Measurements from ENCODE around the gene OTOP3.

The OTOP3 gene

GRCh38 chr17:74935585-74936469 lies at the start of gene OTOP3:
TSS of gene OTOP3 (plus strand) at chr17:74935898. CDS start at chr17:74935922, 24 bp downstream.
- TF ChIP-seq CTCF (conservative IDR thresholded peaks at IDR 0.05) (no peak), ZFX (IDR thresholded peaks at IDR 0.05) (no peak)
- H3K27ac ChIP-seq, result no peak within 1 kb of the TSS

DNA sequence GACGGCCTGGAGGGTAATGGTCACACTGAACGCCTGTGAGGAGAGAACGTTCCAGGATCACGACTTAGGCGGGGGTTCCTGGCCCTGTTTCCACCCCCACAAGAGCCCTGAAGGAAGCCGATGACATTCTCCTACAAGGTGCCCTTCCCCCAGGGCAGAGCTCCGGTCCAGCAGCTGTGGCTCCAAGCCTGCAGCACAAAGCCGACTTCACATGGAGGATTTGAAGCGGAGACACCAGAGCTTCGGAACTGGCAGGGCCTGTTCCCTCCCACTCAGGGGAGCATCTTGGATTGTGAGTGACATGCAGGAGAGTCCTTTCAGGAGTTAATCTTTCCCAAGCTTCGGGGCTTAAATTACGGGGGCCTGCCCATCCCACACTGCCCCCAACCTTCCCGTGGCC lies 47.2 kb upstream of the OTOP3 start:
- H3K27ac ChIP-seq, result no peak overlapping the region
- TF ChIP-seq ZFX (IDR thresholded peaks at IDR 0.05) (no peak), CTCF (conservative IDR thresholded peaks at IDR 0.05) (no peak)

- no peak overlapping the region for H3K27ac ChIP-seq
- TF ChIP-seq CTCF (conservative IDR thresholded peaks at IDR 0.05) (no peak), ZFX (IDR thresholded peaks at IDR 0.05) (no peak)
Measured at GRCh38 chr17:74890554-74890953, 45.1 kb upstream of the OTOP3 start.

- no peak for TF ChIP-seq ZFX (IDR thresholded peaks at IDR 0.05)
- TF ChIP-seq CTCF (conservative IDR thresholded peaks at IDR 0.05), result no peak
Measured at GRCh38 chr17:74892013-74892841, 43.5 kb upstream of the OTOP3 start.

GRCh38 chr17:74892974-74893911 lies 42.5 kb upstream of the OTOP3 start, which contains the start of gene FADS6:
TSS of gene FADS6 (minus strand) at chr17:74893633. CDS start at chr17:74893595, 38 bp downstream.
- no peak for TF ChIP-seq ZFX (IDR thresholded peaks at IDR 0.05)
- no peak for TF ChIP-seq CTCF (conservative IDR thresholded peaks at IDR 0.05)
- no peak within 1 kb of the TSS for H3K27ac ChIP-seq

More at GRCh38 chr17:74892013-74892841, 43.5 kb upstream of the OTOP3 start:
- H3K27ac ChIP-seq, result no peak overlapping the region

GRCh38 chr17:74893936-74894671 lies 41.6 kb upstream of the OTOP3 start:
- no peak overlapping the region for H3K27ac ChIP-seq
- TF ChIP-seq CTCF (conservative IDR thresholded peaks at IDR 0.05) (no peak), ZFX (IDR thresholded peaks at IDR 0.05) (no peak)
